ENCODE data around the gene THRB. TPM values are rescaled to one million over a fixed set of nuclear protein-coding genes. Genes with fewer than 3 reads are reported as not detected.

The THRB gene
- total and polyA plus RNA-seq, 8 donors, result 3.6 to 47.3 (median 14.5) TPM

DNA sequence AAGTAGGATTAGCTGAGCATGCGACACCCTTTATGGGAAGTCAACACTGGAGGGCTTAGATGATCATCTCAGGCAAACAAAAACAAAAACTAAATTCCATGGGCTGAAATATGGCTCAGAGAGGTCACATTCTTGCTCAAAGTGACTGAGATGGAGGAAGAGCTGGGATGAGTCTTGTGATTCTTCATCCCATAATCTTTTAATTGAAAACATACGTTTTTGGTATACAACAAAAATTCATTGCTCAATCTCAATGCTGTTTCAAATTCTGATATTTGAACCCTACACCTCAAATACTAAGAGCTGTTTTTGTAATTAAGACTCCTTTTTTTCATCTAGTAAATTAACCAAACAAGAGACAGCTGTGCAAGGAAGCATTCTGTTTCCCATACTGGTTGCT lies 292.6 kb downstream of the THRB start:
- Histone ChIP-seq H3K4me1 (peaks cover 0 to 6% (median 0%) of the 10 kb centered on the region in 4 donors), H3K36me3 (no peaks in the 10 kb centered on the region), H3K27ac (no peak overlapping the region), H3K4me3 (no peak overlapping the region), H3K9me3 (peaks cover 0 to 9% (median 3%) of the 10 kb centered on the region in 4 donors), H3K27me3 (no peaks in the 10 kb centered on the region)
- intact Hi-C loops (cut with DNase I; ENCODE audit: low total_unique reads), result no loop called here
- 70 to 83% (median 78%) methylated on average over 2 of the region's 2 CpGs for WGBS, 5 donors
- DNase-seq, result no peak
- no peak for TF ChIP-seq EP300 (IDR thresholded peaks at IDR 0.05)
- TF ChIP-seq, protein P1, sequence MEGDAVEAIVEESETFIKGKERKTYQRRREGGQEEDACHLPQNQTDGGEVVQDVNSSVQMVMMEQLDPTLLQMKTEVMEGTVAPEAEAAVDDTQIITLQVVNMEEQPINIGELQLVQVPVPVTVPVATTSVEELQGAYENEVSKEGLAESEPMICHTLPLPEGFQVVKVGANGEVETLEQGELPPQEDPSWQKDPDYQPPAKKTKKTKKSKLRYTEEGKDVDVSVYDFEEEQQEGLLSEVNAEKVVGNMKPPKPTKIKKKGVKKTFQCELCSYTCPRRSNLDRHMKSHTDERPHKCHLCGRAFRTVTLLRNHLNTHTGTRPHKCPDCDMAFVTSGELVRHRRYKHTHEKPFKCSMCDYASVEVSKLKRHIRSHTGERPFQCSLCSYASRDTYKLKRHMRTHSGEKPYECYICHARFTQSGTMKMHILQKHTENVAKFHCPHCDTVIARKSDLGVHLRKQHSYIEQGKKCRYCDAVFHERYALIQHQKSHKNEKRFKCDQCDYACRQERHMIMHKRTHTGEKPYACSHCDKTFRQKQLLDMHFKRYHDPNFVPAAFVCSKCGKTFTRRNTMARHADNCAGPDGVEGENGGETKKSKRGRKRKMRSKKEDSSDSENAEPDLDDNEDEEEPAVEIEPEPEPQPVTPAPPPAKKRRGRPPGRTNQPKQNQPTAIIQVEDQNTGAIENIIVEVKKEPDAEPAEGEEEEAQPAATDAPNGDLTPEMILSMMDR (IDR thresholded peaks at IDR 0.05), result no peak
- TF ChIP-seq POLR2A (IDR thresholded peaks at IDR 0.05), result no peak
- no peak for TF ChIP-seq POLR2AphosphoS5 (IDR thresholded peaks at IDR 0.05)

GRCh38 chr3:24201301-24201700 lies 293.3 kb downstream of the THRB start:
- Histone ChIP-seq H3K27ac (no peak overlapping the region), H3K4me1 (peaks cover 0 to 6% (median 0%) of the 10 kb centered on the region in 4 donors)

DNA sequence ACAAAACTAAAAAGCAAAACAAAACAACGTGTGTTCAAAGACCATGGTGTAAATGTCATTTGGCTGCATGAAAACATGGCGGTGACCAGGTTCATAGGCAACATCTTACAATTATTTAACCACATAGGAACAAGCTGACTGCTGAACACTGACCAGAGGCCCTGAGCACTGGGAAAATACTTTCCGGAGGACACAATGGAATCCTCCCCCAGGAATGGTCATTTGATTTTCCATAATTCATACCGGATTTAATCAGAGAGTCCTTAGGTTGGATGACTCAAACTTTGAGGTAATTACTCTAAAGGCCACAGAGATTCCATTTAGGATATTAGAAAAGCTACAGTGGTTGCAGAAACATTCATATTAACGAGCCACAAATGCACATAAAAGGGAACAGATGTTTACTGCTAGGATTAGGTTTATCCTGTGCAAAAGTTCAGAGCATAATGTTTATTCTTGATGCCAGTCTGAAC lies 294.8 kb downstream of the THRB start:
- peaks cover 0 to 6% (median 0%) of the 10 kb centered on the region in 4 donors for H3K4me1 ChIP-seq

More at GRCh38 chr3:24201301-24201700, 293.3 kb downstream of the THRB start:
- TF ChIP-seq POLR2AphosphoS5 (IDR thresholded peaks at IDR 0.05), result no peak
- TF ChIP-seq EP300 (IDR thresholded peaks at IDR 0.05), result no peak
- H3K4me3 ChIP-seq, result no peak overlapping the region
- H3K36me3 ChIP-seq, result no peaks in the 10 kb centered on the region
- no peaks in the 10 kb centered on the region for H3K27me3 ChIP-seq
- 89 to 100% (median 92%) methylated on average over 1 of the region's 1 CpG for WGBS, 5 donors
- DNase-seq, result no peak
- peaks cover 0 to 9% (median 3%) of the 10 kb centered on the region in 4 donors for H3K9me3 ChIP-seq
- intact Hi-C loops (cut with DNase I; ENCODE audit: low total_unique reads), result no loop called here

DNA sequence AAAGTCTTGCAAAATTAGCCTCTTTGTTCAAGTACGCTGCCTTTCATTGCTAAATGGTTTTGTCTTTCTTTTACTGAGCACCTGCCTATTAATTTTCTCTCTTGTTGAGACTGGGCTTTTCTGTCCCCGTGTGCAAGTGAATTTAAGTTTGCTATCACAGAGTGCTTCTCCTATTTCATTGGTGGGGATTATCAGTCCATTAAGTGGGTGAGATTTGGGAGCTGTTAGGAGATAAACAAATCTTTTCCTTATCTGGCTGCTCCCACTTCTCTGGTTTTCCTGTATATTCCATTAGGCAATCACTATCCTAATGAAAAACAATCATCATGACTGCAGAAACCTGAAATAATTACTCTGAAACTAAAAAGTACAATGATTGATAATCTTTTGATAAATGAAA lies 295.4 kb downstream of the THRB start:
- no peaks in the 10 kb centered on the region for H3K36me3 ChIP-seq
- DNase-seq, result no peak
- intact Hi-C loops (cut with DNase I; ENCODE audit: low total_unique reads), result no loop called here
- peaks cover 0 to 9% (median 3%) of the 10 kb centered on the region in 4 donors for H3K9me3 ChIP-seq
- WGBS, 5 donors, result 54 to 70% (median 59%) methylated on average over 2 of the region's 2 CpGs
- no peak overlapping the region for H3K27ac ChIP-seq
- H3K27me3 ChIP-seq, result no peaks in the 10 kb centered on the region
- H3K4me1 ChIP-seq, result peaks cover 0 to 6% (median 0%) of the 10 kb centered on the region in 4 donors
- H3K4me3 ChIP-seq, result no peak overlapping the region
- TF ChIP-seq, protein P1 (IDR thresholded peaks at IDR 0.05), result no peak
- TF ChIP-seq POLR2AphosphoS5 (IDR thresholded peaks at IDR 0.05) (no peak), EP300 (IDR thresholded peaks at IDR 0.05) (no peak), POLR2A (IDR thresholded peaks at IDR 0.05) (no peak)

More for the DNA sequence above, 294.8 kb downstream of the THRB start:
- no peak for DNase-seq
- 61 to 85% (median 76%) methylated on average over 5 of the region's 5 CpGs for WGBS, 5 donors
- no peaks in the 10 kb centered on the region for H3K27me3 ChIP-seq
- H3K36me3 ChIP-seq, result no peaks in the 10 kb centered on the region
- H3K4me3 ChIP-seq, result no peak overlapping the region
- TF ChIP-seq POLR2A (IDR thresholded peaks at IDR 0.05) (no peak), EP300 (IDR thresholded peaks at IDR 0.05) (no peak), POLR2AphosphoS5 (IDR thresholded peaks at IDR 0.05) (no peak)
- TF ChIP-seq, protein P1 (IDR thresholded peaks at IDR 0.05), result no peak
- intact Hi-C loops (cut with DNase I; ENCODE audit: low total_unique reads), result no loop called here
- H3K9me3 ChIP-seq, result peaks cover 0 to 9% (median 3%) of the 10 kb centered on the region in 4 donors
- H3K27ac ChIP-seq, result no peak overlapping the region

GRCh38 chr3:24198728-24199127 lies 295.9 kb downstream of the THRB start:
- DNase-seq, result no peak
- H3K36me3 ChIP-seq, result no peaks in the 10 kb centered on the region
- WGBS, 5 donors, result 75 to 97% (median 94%) methylated on average over 1 of the region's 1 CpG
- peaks cover 0 to 3% (median 2%) of the 10 kb centered on the region in 4 donors for H3K9me3 ChIP-seq
- H3K4me3 ChIP-seq, result no peak overlapping the region
- H3K4me1 ChIP-seq, result peaks cover 0 to 6% (median 0%) of the 10 kb centered on the region in 4 donors
- TF ChIP-seq POLR2AphosphoS5 (IDR thresholded peaks at IDR 0.05) (no peak), EP300 (IDR thresholded peaks at IDR 0.05) (no peak), POLR2A (IDR thresholded peaks at IDR 0.05) (no peak)
- TF ChIP-seq, protein P1 (IDR thresholded peaks at IDR 0.05), result no peak
- intact Hi-C loops (cut with DNase I; ENCODE audit: low total_unique reads), result no loop called here
- H3K27me3 ChIP-seq, result no peaks in the 10 kb centered on the region
- no peak overlapping the region for H3K27ac ChIP-seq
